ACC112 (cell line): ENCODE data around the gene PDLIM5.
A peak's percentile ranks its signal among the peaks of the same experiment; 100 is the strongest.
"Not testable (repeated sequence)": the region's sequence is repeated elsewhere in the genome, so short reads cannot be mapped to it uniquely, and the experiment has no call there.

ENCODE experiments used
- H2AFZ ChIP-seq: fragments of 200-600 bp; sonication (generic); one replicate; pipeline ENCODE4 v1.6.0; 2017; ENCODE audit warnings: antibody characterized with exemption, low read length; ENCODE audit not compliant: unreplicated experiment
- H3K27ac ChIP-seq: fragments of 200-600 bp; sonication (generic); 2 replicates; pipeline ENCODE4 v1.5.1; 2014; ENCODE audit warnings: low read depth, mild to moderate bottlenecking, antibody characterized with exemption, low read length, moderate library complexity
- H3K27me3 ChIP-seq: fragments of 200-600 bp; sonication (generic); 2 replicates; pipeline ENCODE4 v1.6.1; 2014; ENCODE audit warnings: mild to moderate bottlenecking, antibody characterized with exemption, low read length, moderate library complexity, mixed read lengths; ENCODE audit not compliant: insufficient read depth
- H3K36me3 ChIP-seq: fragments of 200-600 bp; sonication (generic); 2 replicates; pipeline ENCODE4 v1.6.1; 2016; ENCODE audit warnings: mild to moderate bottlenecking, antibody characterized with exemption, low read length, moderate library complexity, mixed read lengths; ENCODE audit not compliant: insufficient read depth
- H3K4me1 ChIP-seq: fragments of 200-600 bp; sonication (generic); one replicate; pipeline ENCODE4 v1.6.1; 2016; ENCODE audit warnings: low read length, mixed read lengths; ENCODE audit not compliant: insufficient read depth, unreplicated experiment, control insufficient read depth
- H3K4me3 ChIP-seq: fragments of 200-600 bp; sonication (generic); 2 replicates; pipeline ENCODE4 v1.5.1; 2014; ENCODE audit warnings: mild to moderate bottlenecking, low read depth, low read length
- H3K79me2 ChIP-seq: fragments of 200-600 bp; sonication (generic); one replicate; pipeline ENCODE4 v1.6.0; 2016; ENCODE audit warnings: low read length; ENCODE audit not compliant: control insufficient read depth, unreplicated experiment, insufficient read depth

Gene PDLIM5

DNA sequence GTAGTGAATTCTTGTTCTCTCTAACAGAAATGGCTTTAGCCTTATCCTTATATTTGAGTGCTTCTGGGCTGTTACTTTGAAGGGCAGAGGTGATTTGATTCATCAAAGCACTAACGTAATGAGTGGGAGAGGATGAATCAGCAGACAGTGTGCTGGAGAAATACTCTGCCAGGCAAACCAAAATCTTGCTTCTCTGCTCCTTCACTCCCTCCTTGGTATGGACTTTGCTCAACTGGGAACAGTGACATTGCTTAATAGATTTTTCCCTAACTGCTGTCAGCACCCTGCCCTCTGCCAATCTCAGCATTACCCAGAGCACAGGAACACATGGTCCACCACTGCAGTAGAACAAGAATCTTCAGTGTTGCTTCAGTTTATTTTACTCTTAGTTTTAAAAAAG is 56.0 kb downstream of the PDLIM5 start:
- H3K4me3 ChIP-seq = no peak overlapping the region
- H3K4me1 ChIP-seq = peaks cover 22% of the 10 kb centered on the region
- peaks cover 9% of the 10 kb centered on the region for H3K36me3 ChIP-seq
- H3K27ac ChIP-seq = peak overlapping the region; percentile 83
- no peak overlapping the region for H2AFZ ChIP-seq
- H3K79me2 ChIP-seq = peaks cover 72% of the 10 kb centered on the region
- no peaks in the 10 kb centered on the region for H3K27me3 ChIP-seq

DNA sequence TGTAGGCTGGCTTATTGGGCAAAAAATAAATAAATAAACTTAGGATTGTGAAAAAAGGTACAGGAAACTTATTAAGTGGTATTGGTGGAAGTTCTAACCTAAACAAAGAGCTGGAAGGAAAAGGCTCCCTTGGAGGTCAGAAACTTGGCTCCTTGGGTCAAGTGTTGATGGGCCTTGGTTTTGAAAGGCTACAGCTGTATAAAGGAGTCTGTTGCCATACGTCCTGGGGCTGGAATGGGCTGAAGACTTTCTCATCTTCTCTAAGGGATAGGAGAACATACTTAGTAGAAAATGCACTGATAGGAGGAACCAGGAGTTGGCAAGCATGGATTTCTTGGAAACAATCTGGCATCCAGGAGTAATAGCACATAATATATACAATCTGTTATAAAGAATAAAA is 56.6 kb downstream of the PDLIM5 start:
- Histone ChIP-seq H3K79me2 (peaks cover 75% of the 10 kb centered on the region), H3K4me1 (peaks cover 22% of the 10 kb centered on the region), H2AFZ (no peak overlapping the region), H3K27ac (peak overlapping the region; percentile 83), H3K4me3 (no peak overlapping the region), H3K27me3 (no peaks in the 10 kb centered on the region), H3K36me3 (peaks cover 9% of the 10 kb centered on the region)

DNA sequence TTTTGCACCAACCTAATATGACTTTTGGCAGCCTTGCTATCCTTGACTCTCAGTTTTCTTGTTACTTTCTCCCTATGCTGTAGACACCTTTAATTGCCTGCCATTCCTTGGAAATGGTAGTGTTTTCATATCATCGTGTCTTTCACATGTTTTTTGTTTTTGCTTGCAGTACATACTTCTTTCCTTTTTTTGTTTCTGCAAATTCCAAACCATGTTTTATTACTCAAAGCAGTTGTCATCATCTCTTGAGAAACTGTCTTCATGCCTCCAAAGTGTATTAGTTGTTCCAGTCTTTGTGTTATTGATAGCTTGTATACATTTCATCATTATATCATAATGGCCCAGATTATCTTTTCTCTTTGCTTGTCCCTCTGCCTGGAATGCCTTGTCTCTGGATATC is 57.1 kb downstream of the PDLIM5 start:
- Histone ChIP-seq H3K79me2 (peaks cover 74% of the 10 kb centered on the region), H3K36me3 (peaks cover 9% of the 10 kb centered on the region), H3K27me3 (no peaks in the 10 kb centered on the region), H3K4me3 (no peak overlapping the region), H3K4me1 (peaks cover 22% of the 10 kb centered on the region), H3K27ac (peak overlapping the region; percentile 83), H2AFZ (no peak overlapping the region)

DNA sequence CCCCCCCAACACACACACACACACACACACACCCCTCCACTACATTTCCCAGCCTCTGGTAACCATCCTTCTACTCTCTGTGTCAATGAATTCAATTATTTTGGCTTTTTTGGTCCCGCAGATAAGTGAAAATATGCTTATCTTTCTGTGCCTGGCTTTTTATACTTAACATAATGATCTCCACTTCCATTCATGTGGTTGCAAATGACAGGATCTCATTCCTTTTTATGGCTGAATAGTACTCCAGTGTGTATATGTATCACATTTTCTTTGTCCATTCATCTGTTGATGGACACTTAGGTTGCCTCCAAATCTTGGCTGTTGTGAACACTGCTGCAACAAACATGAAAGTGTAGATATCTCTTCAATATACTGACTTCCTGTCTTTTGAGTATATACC is 59.8 kb downstream of the PDLIM5 start:
- Histone ChIP-seq H3K79me2 (peaks cover 80% of the 10 kb centered on the region), H3K27me3 (no peaks in the 10 kb centered on the region), H3K4me1 (peaks cover 37% of the 10 kb centered on the region)

DNA sequence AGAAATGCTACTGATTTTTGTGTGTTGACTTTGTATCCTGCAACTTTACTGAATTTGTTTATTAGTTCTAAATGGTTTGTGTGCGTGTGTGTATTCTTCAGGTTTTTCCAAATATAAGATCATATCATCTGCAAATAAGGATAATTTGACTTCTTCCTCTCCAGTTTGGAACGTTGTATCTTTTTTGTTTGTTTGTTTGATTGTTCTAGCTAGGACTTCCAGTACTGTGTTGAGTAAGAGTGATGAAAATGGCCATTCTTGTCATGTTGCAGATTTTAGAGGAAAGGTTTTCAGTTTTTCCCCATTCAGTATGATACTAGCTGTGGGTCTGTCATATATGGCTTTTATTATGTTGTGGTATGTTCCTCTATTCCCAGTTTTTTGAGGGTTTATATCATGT is 61.8 kb downstream of the PDLIM5 start:
- Histone ChIP-seq H3K4me1 (peaks cover 38% of the 10 kb centered on the region), H3K79me2 (peaks cover 86% of the 10 kb centered on the region)
- not testable (repeated sequence) for H3K27me3 ChIP-seq, H2AFZ ChIP-seq, H3K27ac ChIP-seq, H3K4me3 ChIP-seq, H3K36me3 ChIP-seq

More for the DNA sequence above, 59.8 kb downstream of the PDLIM5 start:
- H2AFZ ChIP-seq = no peak overlapping the region
- no peak overlapping the region for H3K4me3 ChIP-seq
- H3K36me3 ChIP-seq = peaks cover 9% of the 10 kb centered on the region
- no peak overlapping the region for H3K27ac ChIP-seq

DNA sequence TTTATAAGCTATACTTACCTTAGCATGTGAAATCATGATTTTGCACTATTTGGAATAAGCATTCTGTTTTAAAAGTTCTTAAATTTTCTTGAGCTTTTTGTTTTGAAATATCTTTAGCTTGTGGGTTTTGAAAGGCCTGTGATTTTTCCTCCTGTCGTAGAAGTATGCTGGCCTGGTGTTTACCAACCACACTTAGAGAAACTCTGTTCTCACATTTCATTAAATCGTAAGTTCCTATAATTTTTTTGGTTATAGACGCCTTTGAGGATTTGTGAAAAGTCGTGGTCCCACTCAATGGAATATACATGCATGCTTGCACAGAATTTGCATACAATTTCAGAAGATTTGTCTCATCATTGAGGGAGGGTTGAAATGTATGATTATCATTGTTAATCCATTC is 63.6 kb downstream of the PDLIM5 start:
- Histone ChIP-seq H3K27me3 (no peaks in the 10 kb centered on the region), H3K79me2 (peaks cover 85% of the 10 kb centered on the region), H3K4me3 (no peak overlapping the region), H3K4me1 (peaks cover 30% of the 10 kb centered on the region), H3K27ac (peak overlapping the region; percentile 72), H3K36me3 (peaks cover 2% of the 10 kb centered on the region), H2AFZ (no peak overlapping the region)

DNA sequence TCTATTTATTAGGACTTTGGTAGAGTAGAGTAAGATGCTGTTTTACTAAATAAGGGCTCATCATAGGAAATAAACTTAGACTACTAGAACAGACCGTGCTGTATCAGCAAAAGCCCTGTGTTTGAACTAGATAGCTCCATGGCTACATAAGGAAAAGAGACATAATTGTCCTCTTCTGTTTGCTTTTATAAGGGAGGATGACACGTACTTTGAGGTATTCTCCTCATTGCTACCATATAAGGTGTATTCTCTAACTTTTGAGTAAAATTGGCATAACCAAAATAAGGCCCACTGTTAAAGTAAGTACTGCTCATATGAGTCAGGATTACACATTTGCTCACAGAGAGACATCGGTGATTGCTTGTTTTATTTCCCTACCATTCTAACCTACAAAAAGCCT is 64.3 kb downstream of the PDLIM5 start:
- peak overlapping the region; percentile 72 for H3K27ac ChIP-seq
- H3K79me2 ChIP-seq = peaks cover 88% of the 10 kb centered on the region
- no peak overlapping the region for H3K4me3 ChIP-seq
- peaks cover under 1% of the 10 kb centered on the region; the same call in 1 of the 2 replicates for H3K36me3 ChIP-seq
- no peaks in the 10 kb centered on the region for H3K27me3 ChIP-seq
- peaks cover 30% of the 10 kb centered on the region for H3K4me1 ChIP-seq
- no peak overlapping the region for H2AFZ ChIP-seq

DNA sequence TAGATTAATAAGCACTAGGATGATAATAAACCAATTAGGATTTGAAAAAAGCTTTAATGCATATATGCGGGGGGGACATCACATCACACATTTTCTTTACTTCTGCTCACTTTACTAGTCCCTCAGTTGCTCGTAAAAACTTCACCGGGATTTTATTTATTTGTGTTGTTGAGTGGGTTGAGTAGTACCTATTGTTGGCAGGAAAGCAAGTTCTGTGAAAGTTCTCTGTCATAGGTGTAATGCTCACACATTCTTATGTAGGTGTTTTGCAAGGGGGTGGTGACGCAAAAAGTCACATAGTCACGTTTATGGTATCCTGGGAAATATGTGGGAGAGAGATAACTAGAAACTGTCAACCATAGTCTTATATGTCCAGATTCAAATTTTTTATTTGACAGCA is 65.3 kb downstream of the PDLIM5 start:
- H3K27ac ChIP-seq = peak overlapping the region; percentile 72

DNA sequence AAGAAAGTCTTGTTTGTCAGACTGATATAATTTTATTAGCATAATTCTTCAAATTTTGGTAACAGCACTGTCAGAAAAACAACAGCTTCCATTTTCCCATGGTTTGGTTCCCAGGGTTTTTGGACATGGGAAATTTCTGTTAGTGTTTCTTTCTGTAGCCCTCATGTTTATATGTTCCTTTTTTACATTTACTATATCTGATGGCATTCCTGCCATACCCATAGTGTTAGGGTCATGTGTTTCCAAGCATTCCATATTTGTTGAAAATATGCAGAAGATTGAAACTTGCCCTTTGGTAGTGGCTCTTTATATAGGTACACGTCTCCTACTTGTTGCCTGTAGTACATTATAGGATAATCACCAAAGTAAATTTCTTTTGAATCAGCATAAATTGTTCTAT is 65.8 kb downstream of the PDLIM5 start:
- peaks cover 31% of the 10 kb centered on the region for H3K4me1 ChIP-seq
- H3K27ac ChIP-seq = peak overlapping the region; percentile 72
- H3K27me3 ChIP-seq = no peaks in the 10 kb centered on the region
- H3K36me3 ChIP-seq = peaks cover 4% of the 10 kb centered on the region; the same call in 1 of the 2 replicates
- no peak overlapping the region for H2AFZ ChIP-seq
- H3K4me3 ChIP-seq = no peak overlapping the region
- peaks cover 92% of the 10 kb centered on the region for H3K79me2 ChIP-seq

More for the DNA sequence above, 65.3 kb downstream of the PDLIM5 start:
- Histone ChIP-seq H3K36me3 (peaks cover 4% of the 10 kb centered on the region; the same call in 1 of the 2 replicates), H3K4me3 (no peak overlapping the region), H3K79me2 (peaks cover 92% of the 10 kb centered on the region), H3K27me3 (no peaks in the 10 kb centered on the region), H2AFZ (no peak overlapping the region), H3K4me1 (peaks cover 30% of the 10 kb centered on the region)

DNA sequence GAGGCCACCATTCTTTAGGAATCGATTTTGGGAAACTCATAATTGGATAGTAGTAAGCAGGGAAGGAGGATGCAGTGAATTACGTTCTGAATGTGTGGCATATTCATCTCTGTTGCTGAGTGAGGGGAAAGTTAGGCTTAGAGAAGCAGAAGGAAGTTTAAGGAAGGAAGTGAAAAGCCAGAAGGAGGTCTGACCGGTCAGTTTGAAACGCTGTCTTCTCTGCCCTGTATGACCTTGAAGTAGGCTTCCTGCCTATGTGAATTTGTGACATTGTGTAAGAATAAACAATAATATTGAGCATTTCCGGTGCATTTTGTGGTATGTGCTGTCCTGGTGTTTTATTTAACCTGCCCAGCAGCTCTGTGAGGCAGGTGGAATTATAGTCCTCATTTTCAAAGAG is 67.3 kb downstream of the PDLIM5 start:
- H3K27me3 ChIP-seq = no peaks in the 10 kb centered on the region
- no peak overlapping the region for H3K27ac ChIP-seq
- H3K4me3 ChIP-seq = no peak overlapping the region
- H3K79me2 ChIP-seq = peaks cover 87% of the 10 kb centered on the region
- no peak overlapping the region for H2AFZ ChIP-seq
- peaks cover 4% of the 10 kb centered on the region; the same call in 1 of the 2 replicates for H3K36me3 ChIP-seq
- H3K4me1 ChIP-seq = peaks cover 47% of the 10 kb centered on the region

DNA sequence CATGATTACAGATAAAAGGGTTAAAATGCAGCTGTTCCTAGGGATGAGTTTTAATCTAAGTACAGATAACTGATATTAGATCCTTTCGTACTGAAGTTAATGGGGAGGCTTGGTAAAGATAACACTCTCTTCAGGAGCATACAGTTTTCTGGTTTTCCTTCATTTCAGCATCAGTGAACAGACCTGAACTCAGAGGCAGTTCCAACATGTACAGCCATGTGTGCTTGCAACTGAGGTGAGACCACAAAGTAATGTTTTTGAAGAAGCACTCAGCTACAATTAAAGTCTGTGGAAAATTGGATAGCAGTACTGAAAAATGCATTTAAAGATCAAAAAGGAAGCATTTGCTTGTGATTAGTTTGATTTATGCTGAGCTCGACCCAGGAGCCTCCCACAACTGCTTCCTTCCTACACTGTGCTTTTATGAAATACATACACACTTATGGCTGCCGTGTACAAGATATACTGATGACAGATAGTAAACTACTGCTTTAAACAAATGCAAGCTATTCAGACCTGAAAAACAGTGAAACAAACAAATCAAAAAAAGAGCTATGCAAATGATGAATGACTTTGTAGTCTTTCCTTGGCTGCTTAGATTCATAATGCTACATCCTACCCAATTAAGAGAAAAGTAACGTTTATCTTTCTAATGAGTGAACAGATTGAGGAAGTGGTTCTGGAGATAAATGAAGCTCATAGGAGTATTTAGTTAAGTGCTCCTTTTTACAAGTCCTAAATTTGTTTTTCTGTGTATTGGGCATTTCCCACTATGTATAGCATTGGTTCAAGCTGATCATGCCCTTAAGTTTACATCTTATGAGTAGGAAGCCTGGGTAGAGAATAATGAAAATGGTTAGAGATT is 68.4 kb downstream of the PDLIM5 start:
- Histone ChIP-seq H3K4me1 (peaks cover 46% of the 10 kb centered on the region), H3K27me3 (no peaks in the 10 kb centered on the region), H2AFZ (no peak overlapping the region), H3K4me3 (no peak overlapping the region), H3K36me3 (peaks cover 4% of the 10 kb centered on the region; the same call in 1 of the 2 replicates), H3K27ac (no peak overlapping the region), H3K79me2 (peaks cover 79% of the 10 kb centered on the region)
